Islet of Langerhans (tissue), 1 donor: ENCODE measurements around the gene PIK3C3.
"Not testable (repeated sequence)": the region's sequence is repeated elsewhere in the genome, so short reads cannot be mapped to it uniquely, and the experiment has no call there.

ENCODE experiments used
- FAIRE-seq: peaks from one replicate; lab custom pipeline; 2011; peaks lifted over from hg19 to GRCh38; lab: Jason Lieb, UNC

The PIK3C3 gene

DNA sequence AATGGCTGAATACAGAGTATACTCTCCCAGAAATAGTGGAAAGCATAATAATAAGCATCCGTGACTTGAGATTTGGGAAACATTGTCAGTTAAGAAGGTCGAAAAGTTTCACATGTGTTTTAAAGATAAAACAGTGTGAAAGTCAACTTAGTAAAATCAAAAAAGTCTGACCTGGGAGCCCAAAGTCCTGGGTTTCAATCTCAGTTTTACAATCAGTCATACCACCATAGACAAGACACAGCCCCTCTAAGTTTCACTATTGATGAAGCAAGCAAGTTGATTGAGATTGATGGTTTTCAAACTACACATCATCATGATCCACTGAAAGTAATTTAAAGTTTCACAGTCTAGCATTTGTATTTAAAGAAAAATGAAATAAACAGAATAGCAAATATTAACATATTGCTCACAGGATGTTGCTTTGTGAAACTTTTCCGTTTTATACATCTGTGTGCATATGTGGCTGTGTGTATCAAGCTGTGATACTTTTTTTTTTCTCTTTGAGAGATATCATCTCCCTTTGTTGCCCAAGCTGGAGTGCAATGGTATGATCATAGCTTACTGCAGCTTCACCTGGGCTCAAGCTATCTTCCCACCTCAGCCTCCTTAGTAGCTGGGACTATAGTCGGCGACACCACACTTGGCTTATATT is 71.1 kb downstream of the PIK3C3 start:
- FAIRE-seq, result no peak

DNA sequence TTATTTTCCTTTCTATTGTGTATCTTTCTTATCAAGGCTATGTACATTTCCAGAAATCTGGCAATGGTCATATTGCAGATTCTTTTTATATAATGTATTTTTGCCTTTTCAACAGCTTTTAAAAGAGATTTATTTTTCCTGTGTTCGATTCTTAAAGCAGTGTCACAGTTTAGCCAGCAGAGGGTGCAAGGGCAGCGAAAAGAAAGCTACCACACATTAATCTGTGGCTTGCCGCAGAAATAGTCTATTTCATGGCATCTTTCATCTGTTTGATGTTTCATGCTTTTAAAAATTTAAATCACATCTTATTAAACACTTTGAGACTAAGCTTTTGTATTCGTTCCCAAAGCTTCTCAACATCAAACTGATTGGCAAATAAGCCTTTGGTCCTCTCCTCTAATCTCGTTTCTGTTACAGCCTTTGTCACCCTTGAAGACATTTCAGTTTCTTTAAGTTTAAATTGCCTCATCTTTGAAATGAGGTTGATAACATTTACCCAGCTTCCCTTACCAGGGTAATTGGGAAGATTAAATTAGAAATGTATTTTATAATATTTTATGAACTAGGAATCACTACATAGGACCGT is 73.3 kb downstream of the PIK3C3 start:
- FAIRE-seq, result peak; percentile 99

GRCh38 chr18:42029092-42029491 is 74.1 kb downstream of the PIK3C3 start:
- FAIRE-seq, result peak; percentile 69

- no peak for FAIRE-seq
Observed at GRCh38 chr18:42030586-42031182, 75.7 kb downstream of the PIK3C3 start.

- peak; percentile 49 for FAIRE-seq
Observed at GRCh38 chr18:42032447-42032846, 77.4 kb downstream of the PIK3C3 start.

DNA sequence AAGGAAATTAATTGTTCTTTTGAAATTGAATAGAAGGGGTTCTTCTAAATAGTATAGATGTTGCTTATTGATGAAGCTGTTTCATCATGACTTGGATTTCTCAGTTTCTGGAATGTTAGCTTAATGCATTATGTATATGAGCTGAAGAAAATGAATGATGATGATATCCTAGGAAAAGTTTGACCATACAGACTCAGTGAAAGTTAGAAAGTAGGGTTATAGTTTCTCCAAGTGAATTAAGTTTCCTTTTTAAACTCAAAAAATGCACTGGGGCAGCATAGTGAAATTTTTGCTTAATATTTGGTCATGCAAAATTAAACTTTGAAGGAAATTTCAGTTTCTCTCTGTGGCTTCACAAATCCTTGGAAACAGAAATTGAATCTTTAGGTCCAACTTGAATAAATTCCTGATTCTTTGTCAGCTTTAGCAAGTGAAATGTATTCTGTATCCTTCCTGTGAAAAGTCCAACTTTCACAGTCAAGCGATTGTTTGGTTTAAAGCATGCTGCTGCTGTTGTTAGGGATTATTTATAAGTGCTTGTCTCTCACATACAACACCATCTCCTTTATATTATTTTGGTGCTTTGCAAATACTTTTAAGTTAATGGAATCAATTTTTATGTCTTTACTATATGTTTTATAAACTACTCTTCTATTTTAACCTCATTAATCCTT is 78.2 kb downstream of the PIK3C3 start:
- no peak for FAIRE-seq

GRCh38 chr18:42038936-42039335 is 83.9 kb downstream of the PIK3C3 start:
- FAIRE-seq, result no peak

DNA sequence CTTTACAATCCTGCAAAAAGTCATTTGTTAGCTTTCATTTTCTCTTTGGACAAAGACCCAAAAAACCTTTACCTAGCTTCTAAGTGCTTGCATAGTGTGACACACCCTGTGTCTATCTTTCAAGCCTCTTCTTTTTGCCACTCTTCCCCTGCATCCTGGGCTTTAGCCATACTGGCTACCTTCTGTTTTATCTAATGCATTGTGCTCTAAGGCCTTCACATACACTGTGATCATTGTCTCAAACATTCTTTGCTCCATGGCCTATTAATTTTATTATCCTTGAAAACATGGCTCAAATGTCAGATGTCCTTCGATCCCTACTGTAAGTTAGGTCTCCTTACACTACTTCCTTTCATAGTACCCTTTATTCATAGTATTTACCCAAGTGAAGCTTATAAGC is 84.4 kb downstream of the PIK3C3 start:
- no peak for FAIRE-seq

- no peak for FAIRE-seq
Observed at GRCh38 chr18:42041793-42042192, 86.8 kb downstream of the PIK3C3 start.

DNA sequence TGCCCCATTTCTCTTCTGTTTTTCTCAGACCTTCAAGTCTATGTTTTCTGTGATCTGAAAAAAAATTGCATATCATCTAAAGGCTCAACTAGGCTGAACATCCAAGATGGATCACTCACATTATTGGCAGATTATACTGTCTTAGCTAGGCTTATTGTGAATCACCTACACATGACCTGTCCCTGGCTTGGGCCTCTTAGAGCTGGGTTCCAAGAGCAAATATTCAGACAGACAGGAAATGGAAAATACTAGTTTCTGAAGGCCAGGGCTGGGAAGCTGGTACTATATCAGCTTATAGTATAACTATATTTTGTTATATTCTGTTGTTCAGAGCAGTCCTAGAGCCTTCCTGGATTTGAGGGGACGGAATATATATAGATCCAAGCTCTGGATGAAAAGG is 90.3 kb downstream of the PIK3C3 start:
- FAIRE-seq, result no peak

GRCh38 chr18:42047721-42048120 is 92.7 kb downstream of the PIK3C3 start:
- no peak for FAIRE-seq

GRCh38 chr18:42048158-42048557 is 93.1 kb downstream of the PIK3C3 start:
- peak; percentile 87 for FAIRE-seq

DNA sequence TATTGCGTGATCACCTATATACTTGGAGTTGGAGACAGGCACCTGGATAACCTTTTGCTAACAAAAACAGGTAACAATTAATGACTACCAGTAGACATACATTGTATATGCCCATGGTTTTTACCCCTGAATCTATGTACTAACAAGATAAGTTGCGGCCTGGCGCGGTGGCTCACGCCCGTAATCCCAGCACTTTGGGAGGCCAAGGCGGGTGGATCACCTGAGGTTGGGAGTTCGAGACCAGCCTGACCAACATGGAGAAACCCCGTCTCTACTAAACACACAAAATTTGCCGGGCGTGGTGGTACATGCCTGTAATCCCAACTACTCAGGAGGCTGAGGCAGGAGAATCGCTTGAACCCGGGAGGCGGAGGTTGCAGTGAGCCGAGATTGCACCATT is 94.5 kb downstream of the PIK3C3 start:
- FAIRE-seq, result not testable (repeated sequence)

DNA sequence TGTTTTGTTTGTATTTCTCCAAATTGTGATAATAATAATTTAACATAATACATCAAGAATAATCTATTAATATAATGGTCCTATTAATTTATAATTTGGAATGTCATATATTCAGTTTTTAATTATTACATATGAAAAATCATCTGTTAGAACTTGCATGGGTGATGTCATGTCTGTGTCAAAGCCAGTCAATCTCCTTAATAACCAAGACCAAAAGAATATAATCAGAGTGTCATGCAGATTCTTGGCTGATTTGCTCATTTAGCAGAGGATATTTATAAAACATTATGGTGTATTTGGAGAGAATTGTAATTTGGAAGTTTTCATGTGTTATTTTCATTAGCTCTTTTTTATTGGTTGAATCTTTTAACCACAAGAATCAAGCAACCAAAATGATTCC is 96.4 kb downstream of the PIK3C3 start:
- peak; percentile 74 for FAIRE-seq

DNA sequence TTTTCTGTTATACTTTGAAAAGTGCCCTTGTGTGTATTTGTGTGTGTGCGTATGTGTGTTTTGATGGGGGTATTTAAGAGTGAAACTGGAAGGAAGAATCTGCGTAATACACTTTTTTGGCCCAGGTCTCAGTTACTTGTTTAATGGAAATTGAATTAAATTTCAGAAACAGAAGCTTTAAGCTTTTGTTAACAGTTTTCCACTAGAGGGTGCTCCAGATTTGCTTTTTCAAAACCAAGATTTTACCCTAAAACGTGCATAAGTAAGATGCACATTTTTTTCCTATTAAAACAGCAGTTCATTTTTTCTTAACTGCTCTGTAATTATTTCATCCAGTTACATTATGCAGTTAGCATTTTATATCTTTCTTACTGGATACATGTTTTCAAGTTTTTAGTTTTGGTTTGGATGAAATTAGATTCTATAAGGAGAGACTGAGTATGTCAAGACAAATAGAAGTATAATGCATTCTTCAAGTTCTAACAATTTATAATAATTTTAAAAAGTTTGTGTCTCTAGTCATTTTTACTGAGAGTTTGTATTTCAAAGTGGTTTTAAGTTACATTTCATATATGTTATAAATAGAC is 97.2 kb downstream of the PIK3C3 start:
- peak; percentile 71 for FAIRE-seq

GRCh38 chr18:42053188-42053781 is 98.3 kb downstream of the PIK3C3 start:
- FAIRE-seq, result peak; percentile 100

DNA sequence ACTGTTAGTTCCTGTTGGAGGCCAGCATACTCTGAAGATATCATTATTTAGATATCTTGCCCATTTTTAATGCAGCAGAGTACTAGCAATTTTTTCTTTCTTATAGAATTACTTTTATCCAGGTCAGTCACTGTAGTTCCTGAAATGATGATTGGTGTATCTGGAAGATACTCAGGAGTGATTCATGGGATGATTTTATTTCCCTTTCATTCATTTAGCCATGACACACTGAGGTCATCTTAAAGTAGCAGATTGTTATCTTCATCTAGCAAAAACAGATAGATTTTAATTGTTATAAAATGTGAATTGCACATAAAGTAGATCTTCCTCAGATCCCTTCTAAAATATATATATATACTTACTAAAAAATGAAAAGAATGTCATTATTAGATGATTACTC is 109.1 kb downstream of the PIK3C3 start:
- FAIRE-seq, result no peak

DNA sequence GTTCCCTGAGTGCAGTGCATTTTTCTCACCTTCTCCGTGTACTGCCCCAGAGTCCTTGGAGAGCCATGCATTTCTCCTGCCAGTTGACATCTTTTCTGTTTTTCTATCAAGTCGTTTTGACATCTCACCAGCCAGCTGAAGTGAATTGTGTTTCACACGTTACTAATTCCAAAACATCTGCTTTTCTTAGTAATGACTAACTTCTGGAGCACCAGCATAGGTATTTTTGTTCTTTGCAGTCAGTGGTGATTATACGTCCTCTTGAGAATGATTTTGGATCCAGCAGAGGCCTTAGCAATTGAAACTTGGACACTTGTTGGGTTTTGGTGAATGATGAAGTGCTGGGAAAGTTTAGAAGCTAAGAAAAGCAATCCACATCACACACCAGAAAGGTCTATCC is 112.5 kb downstream of the PIK3C3 start:
- no peak for FAIRE-seq

DNA sequence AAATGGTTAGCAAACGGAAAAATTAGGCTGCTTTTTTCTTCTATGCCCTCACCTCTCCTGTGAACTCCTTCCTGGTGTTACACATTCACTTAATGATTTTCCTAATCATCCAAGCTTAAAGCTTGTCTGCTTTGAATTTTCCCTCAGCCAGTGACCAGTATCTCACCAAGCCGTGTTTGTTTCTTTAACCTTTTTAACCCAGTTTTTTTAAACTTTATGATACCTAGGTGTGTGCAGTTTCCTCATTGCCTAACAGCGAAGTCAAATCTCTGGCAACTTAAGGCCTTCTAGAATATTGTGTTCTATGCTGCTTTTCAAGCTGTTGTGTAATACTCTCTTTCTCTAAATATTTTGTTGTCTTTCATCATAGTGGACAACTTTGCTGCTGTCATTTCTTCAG is 113.0 kb downstream of the PIK3C3 start:
- FAIRE-seq, result no peak

GRCh38 chr18:42069036-42069435 is 114.0 kb downstream of the PIK3C3 start:
- FAIRE-seq, result peak; percentile 64

GRCh38 chr18:42072407-42072806 is 117.4 kb downstream of the PIK3C3 start:
- no peak for FAIRE-seq

- FAIRE-seq, result no peak
Observed at GRCh38 chr18:42074704-42075103, 119.7 kb downstream of the PIK3C3 start.

DNA sequence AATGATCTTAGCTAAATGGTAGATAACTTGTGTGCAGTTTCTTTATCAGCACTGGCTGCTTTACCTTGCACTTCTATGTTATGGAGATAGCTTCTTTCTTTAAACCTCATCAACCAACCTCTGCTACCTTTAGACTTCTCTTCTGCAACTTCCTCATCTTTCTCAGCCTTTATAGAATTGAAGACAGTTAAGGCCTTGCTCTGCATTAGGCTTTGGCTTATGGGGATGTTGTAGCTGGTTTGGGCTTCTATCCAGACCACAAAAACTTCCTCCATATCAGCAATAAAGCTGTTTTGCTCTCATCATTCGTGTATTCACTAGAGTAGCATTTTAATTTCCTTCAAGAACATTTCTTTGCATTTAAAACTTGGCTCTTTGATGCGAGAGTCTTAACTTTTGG is 123.7 kb downstream of the PIK3C3 start:
- FAIRE-seq, result no peak
